Activated CD4-positive, alpha-beta T cell treated with anti-CD3 and anti-CD28 coated beads, Interleukin-2, amount 50 U/mL, for 24 hours (primary cell): ENCODE data around the gene TGFB1I1.
"Not testable (repeated sequence)": the region's sequence is repeated elsewhere in the genome, so short reads cannot be mapped to it uniquely, and the experiment has no call there.

Experiments used
- DNase-seq, 2 donors: peaks; one replicate each; pipeline ENCODE4 v3.0.0-alpha.2; 2020; ENCODE audit warnings: low read depth in 1 of 2, low spot score in 1 of 2

The TGFB1I1 gene

GRCh38 chr16:31471875-31472708, at the start of gene TGFB1I1:
TSS of gene TGFB1I1 (plus strand) at chr16:31472152. CDS start at chr16:31472189, 37 bp downstream.
- DNase-seq: no peak

- no peak for DNase-seq
Measured at GRCh38 chr16:31423241-31423640, 48.7 kb upstream of the TGFB1I1 start.

GRCh38 chr16:31423801-31424200, 48.2 kb upstream of the TGFB1I1 start:
- DNase-seq: no peak

- peak; percentile 33 to 51 for DNase-seq
Measured at GRCh38 chr16:31427441-31428278, 44.3 kb upstream of the TGFB1I1 start.

- no peak for DNase-seq
Measured at GRCh38 chr16:31428279-31428597, 43.7 kb upstream of the TGFB1I1 start, which contains the start of gene COX6A2. TSS of gene COX6A2 (minus strand) at chr16:31428360. CDS start at chr16:31428325, 35 bp downstream.

- DNase-seq: no peak
Measured at GRCh38 chr16:31428638-31429247, 43.2 kb upstream of the TGFB1I1 start.

- DNase-seq: no peak
Measured at GRCh38 chr16:31429314-31429713, 42.6 kb upstream of the TGFB1I1 start.

GRCh38 chr16:31429796-31430195, 42.2 kb upstream of the TGFB1I1 start:
- no peak for DNase-seq

GRCh38 chr16:31430380-31431052, 41.4 kb upstream of the TGFB1I1 start:
- DNase-seq: no peak

GRCh38 chr16:31435341-31436220, 36.4 kb upstream of the TGFB1I1 start:
- no peak for DNase-seq

GRCh38 chr16:31436221-31437045, 35.5 kb upstream of the TGFB1I1 start:
- no peak for DNase-seq

GRCh38 chr16:31438414-31438813, 33.5 kb upstream of the TGFB1I1 start:
- no peak for DNase-seq

- not testable (repeated sequence) for DNase-seq
Measured at GRCh38 chr16:31439023-31439422, 32.9 kb upstream of the TGFB1I1 start.

- DNase-seq: no peak
Measured at GRCh38 chr16:31439519-31439918, 32.4 kb upstream of the TGFB1I1 start.

GRCh38 chr16:31440516-31441184, 31.3 kb upstream of the TGFB1I1 start:
- DNase-seq: no peak

GRCh38 chr16:31441956-31442355, 30.0 kb upstream of the TGFB1I1 start:
- DNase-seq: no peak

GRCh38 chr16:31445931-31446330, 26.0 kb upstream of the TGFB1I1 start:
- DNase-seq: not testable (repeated sequence)

GRCh38 chr16:31451201-31451600, 20.8 kb upstream of the TGFB1I1 start:
- no peak for DNase-seq
